H9 (cell line): ENCODE results near the gene PGA4. TPM values are rescaled to one million over a fixed set of nuclear protein-coding genes. Genes with fewer than 3 reads are reported as not detected.
"Not testable (repeated sequence)": the region's sequence is repeated elsewhere in the genome, so short reads cannot be mapped to it uniquely, and the experiment has no call there.

Experiments used
- DNase-seq: peaks from one replicate; pipeline ENCODE4 v3.0.0-alpha.2; 2017
- H2AFZ ChIP-seq: one replicate; pipeline ENCODE4 v1.6.1; 2013; ENCODE audit warnings: mild to moderate bottlenecking, low read length, control low read depth, moderate library complexity
- H2AK5ac ChIP-seq: 2 replicates; pipeline ENCODE4 v1.6.1; 2013; ENCODE audit warnings: low read length, control low read depth, mixed read lengths; ENCODE audit not compliant: insufficient read length
- H2BK120ac ChIP-seq: one replicate; pipeline ENCODE4 v1.6.1; 2013; ENCODE audit warnings: low read depth, mild to moderate bottlenecking, low read length, control low read depth, inconsistent platforms; ENCODE audit not compliant: poor library complexity, severe bottlenecking
- H2BK12ac ChIP-seq: 2 replicates; pipeline ENCODE4 v1.6.1; 2013; ENCODE audit warnings: low read length, control low read depth, mixed read lengths, low read depth; ENCODE audit not compliant: insufficient read length
- H2BK15ac ChIP-seq: 2 replicates; pipeline ENCODE4 v1.6.1; 2013; ENCODE audit warnings: low read depth, low read length, control low read depth
- H2BK20ac ChIP-seq: one replicate; pipeline ENCODE4 v1.6.1; 2013; ENCODE audit warnings: low read depth, mild to moderate bottlenecking, low read length, control low read depth, inconsistent platforms; ENCODE audit not compliant: poor library complexity, severe bottlenecking
- H2BK5ac ChIP-seq: 2 replicates; pipeline ENCODE4 v1.6.1; 2013; ENCODE audit warnings: low read length, control low read depth, mixed read lengths; ENCODE audit not compliant: insufficient read length
- H3K14ac ChIP-seq: 2 replicates; pipeline ENCODE4 v1.6.1; 2013; ENCODE audit warnings: low read length, control low read depth; ENCODE audit not compliant: insufficient read depth
- H3K18ac ChIP-seq: 2 replicates; pipeline ENCODE4 v1.6.1; 2013; ENCODE audit warnings: low read depth, mild to moderate bottlenecking, mixed read lengths, low read length, control low read depth; ENCODE audit not compliant: insufficient read length
- H3K23ac ChIP-seq: 2 replicates; pipeline ENCODE4 v1.6.1; 2013; ENCODE audit warnings: low read length, control low read depth, mixed read lengths, low read depth; ENCODE audit not compliant: insufficient read length
- H3K23me2 ChIP-seq: 2 replicates; pipeline ENCODE4 v1.6.1; 2013; ENCODE audit warnings: low read depth, mild to moderate bottlenecking, mixed read lengths, low read length, control low read depth; ENCODE audit not compliant: insufficient read length, poor library complexity, severe bottlenecking
- H3K27ac ChIP-seq: 2 replicates; pipeline ENCODE4 v1.5.1; 2013; ENCODE audit warnings: low read length, control low read depth, mixed read lengths, low read depth; ENCODE audit not compliant: insufficient read length
- H3K27me3 ChIP-seq: 2 replicates; pipeline ENCODE4 v1.6.1; 2013; ENCODE audit warnings: low read length, control low read depth, inconsistent platforms; ENCODE audit not compliant: insufficient read depth
- H3K4ac ChIP-seq: 2 replicates; pipeline ENCODE4 v1.6.1; 2013; ENCODE audit warnings: low read depth, mild to moderate bottlenecking, control low read depth, inconsistent platforms, low read length, moderate library complexity
- H3K4me1 ChIP-seq: 2 replicates; pipeline ENCODE4 v1.6.1; 2013; ENCODE audit warnings: low read length, control low read depth, inconsistent platforms; ENCODE audit not compliant: insufficient read depth
- H3K4me2 ChIP-seq: 2 replicates; pipeline ENCODE4 v1.6.1; 2013; ENCODE audit warnings: low read length, control low read depth, mixed read lengths; ENCODE audit not compliant: insufficient read length, insufficient read depth
- H3K56ac ChIP-seq: 2 replicates; pipeline ENCODE4 v1.6.1; 2013; ENCODE audit warnings: low read depth, mild to moderate bottlenecking, mixed read lengths, low read length, control low read depth; ENCODE audit not compliant: insufficient read length
- H3K79me1 ChIP-seq: 2 replicates; pipeline ENCODE4 v1.6.1; 2013; ENCODE audit warnings: low read depth, mild to moderate bottlenecking, moderate library complexity, low read length, control low read depth, inconsistent platforms; ENCODE audit not compliant: insufficient read depth, poor library complexity, severe bottlenecking
- H3K79me2 ChIP-seq: 2 replicates; pipeline ENCODE4 v1.6.1; 2013; ENCODE audit warnings: low read length, control low read depth, inconsistent platforms; ENCODE audit not compliant: insufficient read depth
- H3K9ac ChIP-seq: 2 replicates; pipeline ENCODE4 v1.6.1; 2013; ENCODE audit warnings: low read length, control low read depth, mixed read lengths; ENCODE audit not compliant: insufficient read length; ENCODE audit errors: extremely low read depth
- H3K9me3 ChIP-seq: one replicate; pipeline ENCODE4 v1.6.1; 2013; ENCODE audit warnings: low read depth, low read length, inconsistent platforms; ENCODE audit not compliant: control insufficient read depth
- H3T11ph ChIP-seq: one replicate; pipeline ENCODE4 v1.6.1; 2013; ENCODE audit warnings: mild to moderate bottlenecking, low read length, control low read depth, inconsistent platforms
- H4K20me1 ChIP-seq: one replicate; pipeline ENCODE4 v1.6.1; 2013; ENCODE audit not compliant: control insufficient read depth, insufficient read length, insufficient read depth
- H4K5ac ChIP-seq: 2 replicates; pipeline ENCODE4 v1.6.1; 2013; ENCODE audit warnings: low read depth, mild to moderate bottlenecking, mixed read lengths, low read length, control low read depth; ENCODE audit not compliant: insufficient read length
- H4K8ac ChIP-seq: replicated peaks from 2 replicates; pipeline ENCODE4 v1.6.1; 2013; ENCODE audit warnings: low read length, control low read depth, mixed read lengths, low read depth; ENCODE audit not compliant: insufficient read length
- H4K91ac ChIP-seq: 2 replicates; pipeline ENCODE4 v1.6.1; 2013; ENCODE audit warnings: low read depth, mild to moderate bottlenecking, moderate library complexity, mixed read lengths, low read length, control low read depth; ENCODE audit not compliant: insufficient read length
- H3K27ac Mint-ChIP-seq, 3 experiments: 2 replicates in 2 of 3; 3 replicates in 1 of 3; pipeline ENCODE4 v1.8.0; 2020 to 2021; ENCODE audit warnings: mixed read lengths in 3 of 3, mild to moderate bottlenecking in 1 of 3, moderate library complexity in 1 of 3
- H3K27me3 Mint-ChIP-seq: 2 replicates; pipeline ENCODE4 v1.8.0; 2021; ENCODE audit warnings: low read depth, mild to moderate bottlenecking, moderate library complexity, mixed read lengths
- H3K36me3 Mint-ChIP-seq, 3 experiments: 2 replicates in 2 of 3; 3 replicates in 1 of 3; pipeline ENCODE4 v1.8.0; 2020 to 2021; ENCODE audit warnings: low read depth in 3 of 3, mixed read lengths in 3 of 3; ENCODE audit not compliant: insufficient read depth in 1 of 3
- H3K4me1 Mint-ChIP-seq, 2 experiments: 2 replicates each; pipeline ENCODE4 v1.8.0; 2020; ENCODE audit warnings: mixed read lengths in 2 of 2
- H3K4me3 Mint-ChIP-seq, 2 experiments: 2 replicates in 1 of 2; 3 replicates in 1 of 2; pipeline ENCODE4 v1.8.0; 2020 to 2021; ENCODE audit warnings: mild to moderate bottlenecking in 2 of 2, mixed read lengths in 2 of 2, moderate library complexity in 1 of 2
- H3K9me3 Mint-ChIP-seq, 2 experiments: 2 replicates in 1 of 2; 3 replicates in 1 of 2; pipeline ENCODE4 v1.8.0; 2020; ENCODE audit warnings: mild to moderate bottlenecking in 2 of 2, mixed read lengths in 2 of 2, moderate library complexity in 1 of 2
- CTCF ChIP-seq: fragments of 200-600 bp; sonication (generic); conservative IDR thresholded peaks from 3 replicates; pipeline ENCODE4 v1.8.0; 2021; ENCODE audit warnings: antibody characterized with exemption, mild to moderate bottlenecking
- WGBS: extraction: QIAGEN DNeasy Blood & Tissue Kit; methylation state at CpG from one replicate; pipeline ENCODE4 v1.1.7; 2013; ENCODE audit warnings: missing lambda C conversion rate, low lambda C conversion rate, mixed read lengths; ENCODE audit not compliant: insufficient read length; ENCODE audit errors: extremely low coverage; 5-methylcytosine and 5-hydroxymethylcytosine counted together
- total RNA-seq: library from RNA; stranded (reverse); gene quantifications from 2 replicates; pipeline ENCODE4 v1.2.1, GENCODE V29; 2021

The PGA4 gene
- total RNA-seq, 1 experiment from 2014 or later: not detected

GRCh38 chr11:61176446-61176845 lies 45.7 kb upstream of the PGA4 start:
- Histone ChIP-seq H3K56ac (no peak overlapping the region), H3K79me1 (no peaks in the 10 kb centered on the region), H3K9ac (no peak overlapping the region), H2BK20ac (no peak overlapping the region), H3K79me2 (no peaks in the 10 kb centered on the region), H2AK5ac (no peak overlapping the region), H4K20me1 (no peaks in the 10 kb centered on the region), H3K23ac (no peak overlapping the region), H3K14ac (no peak overlapping the region), H3K4me1 (no peaks in the 10 kb centered on the region), H3K27ac (no peak overlapping the region), H2BK12ac (no peak overlapping the region), H3K18ac (no peak overlapping the region), H4K91ac (no peak overlapping the region), H3K27me3 (no peaks in the 10 kb centered on the region), H2BK15ac (no peak overlapping the region), H3K4me2 (no peak overlapping the region), H2AFZ (no peak overlapping the region), H3K23me2 (no peaks in the 10 kb centered on the region), H3T11ph (no peak overlapping the region), H4K5ac (no peak overlapping the region), H2BK5ac (no peak overlapping the region), H2BK120ac (no peak overlapping the region), H3K9me3 (no peaks in the 10 kb centered on the region), H3K4ac (no peak overlapping the region), H4K8ac (no peak overlapping the region)
- DNase-seq: no peak
- Mint-ChIP-seq H3K27ac (no peak overlapping the region), H3K4me3 (no peak overlapping the region), H3K4me1 (no peaks in the 10 kb centered on the region), H3K9me3 (peaks cover 2 to 4% of the 10 kb centered on the region in 2 experiments; a peak in 2 of 5 replicates), H3K36me3 (no peaks in the 10 kb centered on the region; a peak in 1 of 7 replicates), H3K27me3 (peaks cover 32% of the 10 kb centered on the region)
- no CpG with 5 or more reads among the region's 6 CpGs for WGBS
- TF ChIP-seq CTCF: no peak

- H2BK15ac ChIP-seq, H3K4me1 ChIP-seq, H3K23me2 ChIP-seq, DNase-seq, H3K27ac ChIP-seq, H2AK5ac ChIP-seq, H3K4me2 ChIP-seq, H3K9me3 Mint-ChIP-seq, H2BK20ac ChIP-seq, H3K4me1 Mint-ChIP-seq, H4K91ac ChIP-seq, H2BK12ac ChIP-seq, H3K18ac ChIP-seq, H4K20me1 ChIP-seq, H3K56ac ChIP-seq, H4K5ac ChIP-seq, H3K4me3 Mint-ChIP-seq, H3K79me1 ChIP-seq, H2BK5ac ChIP-seq, H3T11ph ChIP-seq, H3K23ac ChIP-seq, H3K4ac ChIP-seq, H3K14ac ChIP-seq, H3K27me3 Mint-ChIP-seq, H3K9me3 ChIP-seq, H3K27me3 ChIP-seq, H3K36me3 Mint-ChIP-seq, H3K27ac Mint-ChIP-seq, H2BK120ac ChIP-seq, H3K9ac ChIP-seq, H4K8ac ChIP-seq, H2AFZ ChIP-seq, H3K79me2 ChIP-seq: not testable (repeated sequence)
- no CpG with 5 or more reads among the region's 6 CpGs for WGBS
Measured at GRCh38 chr11:61180205-61180604, 41.9 kb upstream of the PGA4 start.
